Islet precursor cell (in vitro differentiated cells): ENCODE data around the gene CHPF2.

ENCODE experiments used
- DNase-seq: peaks from one replicate; pipeline ENCODE4 v3.0.0-alpha.2; 2018

Gene CHPF2

DNA sequence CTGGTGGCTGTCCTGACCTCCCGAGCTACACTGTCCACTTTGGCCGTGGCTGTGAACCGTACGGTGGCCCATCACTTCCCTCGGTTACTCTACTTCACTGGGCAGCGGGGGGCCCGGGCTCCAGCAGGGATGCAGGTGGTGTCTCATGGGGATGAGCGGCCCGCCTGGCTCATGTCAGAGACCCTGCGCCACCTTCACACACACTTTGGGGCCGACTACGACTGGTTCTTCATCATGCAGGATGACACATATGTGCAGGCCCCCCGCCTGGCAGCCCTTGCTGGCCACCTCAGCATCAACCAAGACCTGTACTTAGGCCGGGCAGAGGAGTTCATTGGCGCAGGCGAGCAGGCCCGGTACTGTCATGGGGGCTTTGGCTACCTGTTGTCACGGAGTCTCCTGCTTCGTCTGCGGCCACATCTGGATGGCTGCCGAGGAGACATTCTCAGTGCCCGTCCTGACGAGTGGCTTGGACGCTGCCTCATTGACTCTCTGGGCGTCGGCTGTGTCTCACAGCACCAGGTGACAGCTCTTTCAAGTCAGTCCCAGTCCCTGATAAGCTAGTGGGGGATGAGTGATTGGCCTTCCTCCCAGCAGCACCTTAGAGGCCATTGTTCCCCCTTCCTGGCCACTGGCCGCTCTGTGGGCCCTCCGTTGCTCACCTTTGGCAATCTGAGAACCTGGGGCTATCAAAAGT lies 3.0 kb downstream of the CHPF2 start:
- no peak for DNase-seq

- DNase-seq, result no peak
Measured at GRCh38 chr7:151236406-151236805, 4.1 kb downstream of the CHPF2 start.

DNA sequence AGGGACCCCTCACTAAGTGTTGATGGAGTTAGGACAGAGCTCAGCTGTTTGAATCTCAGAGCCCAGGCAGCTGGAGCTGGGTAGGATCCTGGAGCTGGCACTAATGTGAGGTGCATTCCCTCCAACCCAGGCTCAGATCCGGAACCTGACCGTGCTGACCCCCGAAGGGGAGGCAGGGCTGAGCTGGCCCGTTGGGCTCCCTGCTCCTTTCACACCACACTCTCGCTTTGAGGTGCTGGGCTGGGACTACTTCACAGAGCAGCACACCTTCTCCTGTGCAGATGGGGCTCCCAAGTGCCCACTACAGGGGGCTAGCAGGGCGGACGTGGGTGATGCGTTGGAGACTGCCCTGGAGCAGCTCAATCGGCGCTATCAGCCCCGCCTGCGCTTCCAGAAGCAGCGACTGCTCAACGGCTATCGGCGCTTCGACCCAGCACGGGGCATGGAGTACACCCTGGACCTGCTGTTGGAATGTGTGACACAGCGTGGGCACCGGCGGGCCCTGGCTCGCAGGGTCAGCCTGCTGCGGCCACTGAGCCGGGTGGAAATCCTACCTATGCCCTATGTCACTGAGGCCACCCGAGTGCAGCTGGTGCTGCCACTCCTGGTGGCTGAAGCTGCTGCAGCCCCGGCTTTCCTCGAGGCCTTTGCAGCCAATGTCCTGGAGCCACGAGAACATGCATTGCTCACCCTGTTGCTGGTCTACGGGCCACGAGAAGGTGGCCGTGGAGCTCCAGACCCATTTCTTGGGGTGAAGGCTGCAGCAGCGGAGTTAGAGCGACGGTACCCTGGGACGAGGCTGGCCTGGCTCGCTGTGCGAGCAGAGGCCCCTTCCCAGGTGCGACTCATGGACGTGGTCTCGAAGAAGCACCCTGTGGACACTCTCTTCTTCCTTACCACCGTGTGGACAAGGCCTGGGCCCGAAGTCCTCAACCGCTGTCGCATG lies 5.2 kb downstream of the CHPF2 start:
- no peak for DNase-seq

DNA sequence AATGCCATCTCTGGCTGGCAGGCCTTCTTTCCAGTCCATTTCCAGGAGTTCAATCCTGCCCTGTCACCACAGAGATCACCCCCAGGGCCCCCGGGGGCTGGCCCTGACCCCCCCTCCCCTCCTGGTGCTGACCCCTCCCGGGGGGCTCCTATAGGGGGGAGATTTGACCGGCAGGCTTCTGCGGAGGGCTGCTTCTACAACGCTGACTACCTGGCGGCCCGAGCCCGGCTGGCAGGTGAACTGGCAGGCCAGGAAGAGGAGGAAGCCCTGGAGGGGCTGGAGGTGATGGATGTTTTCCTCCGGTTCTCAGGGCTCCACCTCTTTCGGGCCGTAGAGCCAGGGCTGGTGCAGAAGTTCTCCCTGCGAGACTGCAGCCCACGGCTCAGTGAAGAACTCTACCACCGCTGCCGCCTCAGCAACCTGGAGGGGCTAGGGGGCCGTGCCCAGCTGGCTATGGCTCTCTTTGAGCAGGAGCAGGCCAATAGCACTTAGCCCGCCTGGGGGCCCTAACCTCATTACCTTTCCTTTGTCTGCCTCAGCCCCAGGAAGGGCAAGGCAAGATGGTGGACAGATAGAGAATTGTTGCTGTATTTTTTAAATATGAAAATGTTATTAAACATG lies 6.0 kb downstream of the CHPF2 start:
- no peak for DNase-seq

GRCh38 chr7:151238924-151239836 lies 6.9 kb downstream of the CHPF2 start:
- DNase-seq, result no peak

DNA sequence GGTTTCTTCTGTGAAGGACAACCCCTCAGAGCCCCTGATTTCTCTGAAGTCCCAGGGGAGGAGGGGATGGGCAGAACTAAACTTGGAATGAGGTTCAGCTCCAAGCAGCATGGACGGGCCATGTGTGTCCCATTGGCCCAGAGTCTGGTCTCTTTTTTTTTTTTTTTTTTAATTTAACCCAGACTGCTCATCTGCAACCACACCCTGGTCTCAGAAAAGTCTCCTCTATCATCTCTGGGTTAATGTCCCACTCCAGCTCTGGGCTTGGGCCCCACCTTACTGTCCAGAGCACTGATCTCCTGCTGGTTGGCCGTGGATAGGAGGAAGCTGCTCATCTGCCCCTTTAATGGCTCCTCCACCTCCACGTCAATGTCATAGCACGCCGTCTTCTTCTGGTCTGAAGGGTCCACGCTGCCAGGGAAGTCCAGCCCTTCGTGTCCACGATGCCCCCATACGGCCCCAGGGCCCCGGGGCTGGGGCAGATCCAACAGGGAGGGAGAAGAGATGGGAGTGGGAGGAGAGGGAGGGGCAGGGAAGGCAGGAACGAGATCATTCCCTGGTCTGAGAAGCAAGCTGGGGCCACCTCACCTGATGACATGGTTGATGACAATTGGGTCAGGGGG lies 7.7 kb downstream of the CHPF2 start:
- no peak for DNase-seq

DNA sequence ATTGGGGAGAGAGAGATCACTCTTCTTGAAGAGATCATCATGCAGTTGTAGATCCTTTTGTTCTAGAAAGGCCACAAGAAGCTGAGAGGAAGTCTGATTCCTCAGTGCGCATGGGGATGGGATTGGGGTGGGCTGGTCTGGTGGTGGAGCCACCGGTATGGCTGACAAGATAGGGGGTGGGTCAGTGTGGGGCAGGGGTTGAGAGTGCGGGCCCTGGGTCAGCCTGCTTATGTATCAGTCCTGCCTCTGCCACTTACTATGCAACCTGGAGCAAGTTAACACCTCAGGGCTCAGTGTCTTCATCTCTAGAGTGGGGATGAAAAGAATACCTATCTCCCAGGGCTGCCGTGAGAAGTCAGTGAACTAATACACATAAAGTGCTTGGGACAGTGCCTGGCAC lies 8.3 kb downstream of the CHPF2 start:
- no peak for DNase-seq

DNA sequence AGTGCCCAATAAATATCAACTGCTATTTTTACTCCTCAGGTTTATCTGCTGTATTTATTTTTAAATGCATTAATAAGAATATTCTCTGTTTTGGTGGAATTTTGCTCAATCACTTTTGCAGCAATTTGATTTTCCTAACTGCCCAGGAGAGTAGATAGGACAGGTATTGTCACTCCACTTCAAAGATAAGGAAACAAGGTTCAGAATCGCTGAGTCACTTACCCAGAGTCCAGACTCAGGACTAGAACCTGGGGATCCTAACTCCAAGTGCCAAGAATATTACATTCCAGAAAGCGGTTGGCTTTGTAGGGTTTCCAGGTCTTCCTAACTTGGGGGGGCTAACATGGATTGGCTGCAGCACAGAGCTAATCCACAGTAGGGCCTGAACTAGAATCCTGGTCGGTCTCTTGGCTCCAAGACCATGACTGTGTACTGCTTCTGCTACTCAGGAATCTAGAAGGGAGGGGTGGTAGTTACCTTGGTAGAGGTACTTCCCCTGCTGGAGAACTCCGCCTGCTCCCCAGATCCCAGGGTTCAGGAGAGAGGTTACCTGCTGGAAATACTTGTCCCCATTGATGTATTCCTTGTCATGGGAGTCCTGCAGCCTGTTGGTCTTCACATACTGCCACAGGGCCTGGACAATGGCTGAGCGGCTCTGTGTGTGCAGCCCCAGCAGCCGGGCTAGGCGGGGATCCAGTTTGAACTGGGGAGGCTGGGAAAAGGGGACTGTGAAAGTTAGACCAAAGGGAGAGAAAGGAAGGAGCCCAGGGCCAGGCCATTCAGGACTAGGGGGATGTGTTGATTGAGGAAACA lies 8.9 kb downstream of the CHPF2 start:
- DNase-seq, result no peak

DNA sequence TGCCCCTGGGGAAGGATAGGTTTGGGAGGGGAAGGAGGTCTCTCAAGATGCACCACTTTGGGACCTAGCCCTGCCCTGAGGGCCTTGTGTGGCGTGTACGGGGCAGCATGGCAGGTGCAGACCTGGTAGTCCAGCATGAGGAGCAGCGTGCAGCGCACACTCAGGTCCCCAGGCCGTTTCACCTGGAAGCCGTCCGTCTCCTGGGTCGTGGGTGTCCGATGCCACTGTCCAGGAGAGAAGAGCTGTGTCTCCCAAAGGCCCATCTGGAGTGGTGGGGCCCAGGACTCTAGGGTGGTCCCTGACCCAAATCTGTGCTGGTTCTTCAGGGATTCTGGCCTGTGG lies 9.4 kb downstream of the CHPF2 start:
- DNase-seq, result no peak

DNA sequence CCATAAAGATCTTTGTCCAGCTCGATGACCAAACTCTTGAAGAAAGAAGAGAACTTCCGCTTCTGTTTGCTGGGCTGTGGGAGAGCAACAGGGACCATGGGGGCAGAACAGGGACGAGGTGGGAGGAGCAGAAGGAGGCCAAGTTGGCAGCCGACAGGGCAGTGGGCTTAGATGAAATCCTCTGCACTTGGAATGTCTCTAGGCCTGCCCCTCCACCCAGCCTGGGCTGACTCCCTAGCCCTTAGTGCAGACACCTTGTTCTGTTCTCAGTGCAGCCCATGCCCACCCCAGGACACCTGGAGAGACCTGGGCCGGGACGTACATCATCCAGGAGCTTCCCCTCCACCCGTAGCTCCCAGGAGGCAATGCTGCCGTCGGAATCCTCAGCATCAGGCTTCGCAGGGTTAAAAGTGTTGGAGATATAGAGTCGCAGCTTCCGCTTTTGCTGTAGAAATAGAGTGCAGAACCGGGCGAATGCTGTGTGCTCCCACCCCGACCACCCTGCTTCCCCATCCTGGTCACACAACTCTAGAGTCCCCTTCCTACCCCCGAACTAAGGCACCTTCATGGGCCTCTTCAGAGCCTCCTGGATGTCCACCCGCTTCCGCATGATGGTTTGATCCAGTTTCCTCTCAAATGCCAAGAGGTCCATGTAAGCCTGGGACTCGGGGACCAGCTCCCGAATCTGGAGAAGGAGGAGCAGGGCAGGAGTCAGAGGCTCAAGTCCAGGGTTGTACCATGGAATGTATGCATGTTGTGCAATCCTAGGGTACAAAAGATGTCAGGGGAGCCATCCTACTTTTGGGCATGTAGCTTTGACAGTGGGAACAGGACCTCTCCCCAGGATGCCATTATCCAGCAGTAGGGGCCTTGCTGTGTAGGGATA lies 10.1 kb downstream of the CHPF2 start:
- DNase-seq, result no peak

DNA sequence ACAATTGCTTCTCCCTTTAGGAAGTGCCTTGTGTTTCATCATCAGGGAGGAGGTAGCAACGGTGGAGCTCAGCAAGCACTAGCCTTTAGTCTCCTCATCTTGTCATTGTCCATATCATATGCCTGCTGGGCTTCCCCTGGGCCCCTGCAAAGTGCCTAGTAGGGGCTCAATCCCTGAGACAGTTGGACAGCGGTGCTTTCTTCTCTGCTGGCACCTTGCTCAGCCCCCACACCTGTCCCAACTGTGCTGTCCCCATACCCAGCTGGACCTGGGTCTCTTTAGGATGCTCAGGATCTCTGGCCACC lies 10.7 kb downstream of the CHPF2 start:
- no peak for DNase-seq

GRCh38 chr7:151243408-151244195 lies 11.3 kb downstream of the CHPF2 start:
- no peak for DNase-seq

- no peak for DNase-seq
Measured at GRCh38 chr7:151244196-151244840, 12.0 kb downstream of the CHPF2 start.

DNA sequence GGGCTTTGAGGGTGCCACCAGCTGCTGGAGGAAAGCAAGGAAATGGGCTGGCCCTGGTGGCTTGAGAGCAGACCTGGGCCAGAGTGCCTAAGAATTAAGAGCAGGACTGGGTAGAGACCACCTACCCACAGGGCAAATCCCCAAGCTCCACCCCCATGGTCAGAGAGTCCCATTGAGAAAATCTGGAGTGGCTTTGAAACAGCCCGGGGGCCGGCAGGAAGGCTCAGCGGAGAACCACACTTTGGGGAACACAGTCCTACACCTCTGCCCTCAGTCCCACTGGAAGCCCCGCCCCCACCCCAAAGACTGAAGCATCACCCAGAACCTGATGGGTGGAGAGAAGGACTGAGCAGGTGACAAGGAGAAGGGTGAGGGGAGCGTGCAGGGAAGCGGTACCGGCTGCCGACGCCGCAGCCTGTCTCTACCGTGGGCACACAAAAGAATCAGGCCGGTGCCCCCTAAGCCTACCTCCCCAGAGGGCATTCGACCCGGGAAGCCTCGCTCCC lies 12.6 kb downstream of the CHPF2 start:
- no peak for DNase-seq

GRCh38 chr7:151245360-151246101 lies 13.2 kb downstream of the CHPF2 start:
- peak; percentile 80 for DNase-seq

DNA sequence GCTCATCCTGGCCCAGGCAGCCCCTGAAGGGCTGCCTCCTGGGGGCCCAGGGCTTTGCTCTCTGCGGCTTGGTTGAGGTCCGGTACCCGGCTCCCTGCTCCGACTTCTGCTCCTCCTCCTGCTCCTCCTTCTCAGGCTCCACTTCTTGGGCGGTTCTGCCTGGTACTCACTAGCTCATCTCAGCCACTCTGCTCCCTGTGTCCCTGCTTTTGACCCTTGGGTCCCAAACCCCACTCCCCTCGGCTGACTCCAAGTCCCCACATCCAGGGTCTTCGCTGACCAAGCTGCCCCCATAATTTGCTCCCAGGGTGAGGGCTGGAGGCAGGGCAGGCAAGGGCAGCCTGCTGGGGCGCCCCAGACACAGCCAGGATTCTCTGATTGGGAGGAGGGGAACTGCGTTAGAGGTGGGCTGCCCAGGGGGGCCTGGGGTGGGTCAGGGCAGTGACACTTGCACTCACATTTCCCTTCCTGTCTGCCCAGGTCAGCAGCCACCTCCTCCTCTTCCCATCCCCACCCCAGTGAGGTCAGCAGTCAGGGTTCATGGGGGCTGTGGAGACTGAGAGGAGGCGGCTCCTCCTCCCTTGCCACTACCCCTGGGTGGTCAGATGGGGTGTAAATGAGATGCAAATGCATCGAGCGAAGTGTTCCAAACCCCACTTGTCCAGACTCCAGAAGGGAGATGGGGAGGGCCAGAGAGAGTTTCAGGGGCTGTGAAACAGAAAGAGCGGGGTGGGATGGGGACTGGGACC lies 14.0 kb downstream of the CHPF2 start:
- no peak for DNase-seq

- no peak for DNase-seq
Measured at GRCh38 chr7:151246851-151247580, 14.7 kb downstream of the CHPF2 start.
